HG02678 (cell line): ENCODE data around the gene RPL27A.
A peak's percentile ranks its signal among the peaks of the same experiment; 100 is the strongest.

Source experiments
- ATAC-seq: cut with Tn5 transposase; IDR thresholded peaks from one replicate; pipeline ENCODE4 v1.9.1; 2021; ENCODE audit warnings: mild to moderate bottlenecking, moderate library complexity; ENCODE audit not compliant: unreplicated experiment

The RPL27A gene

GRCh38 chr11:8672346-8672745 is 10.2 kb upstream of the RPL27A start:
- no peak for ATAC-seq

- ATAC-seq: no peak
Observed at GRCh38 chr11:8674859-8675258, 7.7 kb upstream of the RPL27A start.

GRCh38 chr11:8676458-8676857 is 6.1 kb upstream of the RPL27A start:
- ATAC-seq: no peak

GRCh38 chr11:8679006-8679405 is 3.6 kb upstream of the RPL27A start:
- ATAC-seq: no peak

GRCh38 chr11:8681837-8682302 is 722 bp upstream of the RPL27A start:
- ATAC-seq: no peak

GRCh38 chr11:8683115-8683807 is 669 bp downstream of the RPL27A start:
- ATAC-seq: no peak

GRCh38 chr11:8684600-8685290 is 2.2 kb downstream of the RPL27A start:
- no peak for ATAC-seq

GRCh38 chr11:8685306-8685705 is 2.7 kb downstream of the RPL27A start:
- ATAC-seq: no peak

- no peak for ATAC-seq
Observed at GRCh38 chr11:8685820-8686219, 3.2 kb downstream of the RPL27A start.

GRCh38 chr11:8686325-8686724 is 3.7 kb downstream of the RPL27A start:
- ATAC-seq: no peak

- ATAC-seq: peak; percentile 98
Observed at GRCh38 chr11:8688414-8689362, 6.1 kb downstream of the RPL27A start.

- ATAC-seq: no peak
Observed at GRCh38 chr11:8689726-8690255, 7.2 kb downstream of the RPL27A start.

GRCh38 chr11:8690374-8691342 is 8.1 kb downstream of the RPL27A start:
- no peak for ATAC-seq

- no peak for ATAC-seq
Observed at GRCh38 chr11:8691601-8692000, 9.0 kb downstream of the RPL27A start.

GRCh38 chr11:8692417-8692816 is 9.8 kb downstream of the RPL27A start:
- ATAC-seq: no peak

GRCh38 chr11:8693010-8693551 is 10.5 kb downstream of the RPL27A start:
- ATAC-seq: no peak

- no peak for ATAC-seq
Observed at GRCh38 chr11:8693555-8693954, 11.0 kb downstream of the RPL27A start.

- ATAC-seq: no peak
Observed at GRCh38 chr11:8694137-8694536, 11.5 kb downstream of the RPL27A start.

GRCh38 chr11:8697054-8697453 is 14.5 kb downstream of the RPL27A start:
- no peak for ATAC-seq

- no peak for ATAC-seq
Observed at GRCh38 chr11:8698379-8698851, 15.8 kb downstream of the RPL27A start.
